Measurements from ENCODE around the gene ELFN1.

DNA sequence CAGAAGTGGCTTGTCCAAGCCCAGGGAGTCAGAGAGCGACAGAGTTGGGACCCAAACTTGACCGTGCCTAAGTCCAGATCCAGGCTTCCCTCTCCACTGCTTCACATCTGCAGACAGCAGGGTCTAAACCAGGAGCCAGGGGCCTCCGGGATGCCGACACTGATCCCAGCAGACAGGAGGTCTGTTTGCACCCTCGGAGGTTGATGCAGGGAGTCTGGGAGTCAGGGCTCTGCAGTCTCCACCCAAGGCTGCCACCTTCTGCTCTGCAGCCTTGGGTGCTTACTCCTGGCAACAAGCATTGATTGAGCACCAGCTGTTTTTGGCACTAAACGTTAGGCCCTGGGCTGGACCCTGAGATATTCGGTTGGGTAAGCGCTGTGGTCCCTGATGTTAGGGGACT is 21.0 kb downstream of the ELFN1 start:
- TF ChIP-seq, protein P1, sequence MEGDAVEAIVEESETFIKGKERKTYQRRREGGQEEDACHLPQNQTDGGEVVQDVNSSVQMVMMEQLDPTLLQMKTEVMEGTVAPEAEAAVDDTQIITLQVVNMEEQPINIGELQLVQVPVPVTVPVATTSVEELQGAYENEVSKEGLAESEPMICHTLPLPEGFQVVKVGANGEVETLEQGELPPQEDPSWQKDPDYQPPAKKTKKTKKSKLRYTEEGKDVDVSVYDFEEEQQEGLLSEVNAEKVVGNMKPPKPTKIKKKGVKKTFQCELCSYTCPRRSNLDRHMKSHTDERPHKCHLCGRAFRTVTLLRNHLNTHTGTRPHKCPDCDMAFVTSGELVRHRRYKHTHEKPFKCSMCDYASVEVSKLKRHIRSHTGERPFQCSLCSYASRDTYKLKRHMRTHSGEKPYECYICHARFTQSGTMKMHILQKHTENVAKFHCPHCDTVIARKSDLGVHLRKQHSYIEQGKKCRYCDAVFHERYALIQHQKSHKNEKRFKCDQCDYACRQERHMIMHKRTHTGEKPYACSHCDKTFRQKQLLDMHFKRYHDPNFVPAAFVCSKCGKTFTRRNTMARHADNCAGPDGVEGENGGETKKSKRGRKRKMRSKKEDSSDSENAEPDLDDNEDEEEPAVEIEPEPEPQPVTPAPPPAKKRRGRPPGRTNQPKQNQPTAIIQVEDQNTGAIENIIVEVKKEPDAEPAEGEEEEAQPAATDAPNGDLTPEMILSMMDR (IDR thresholded peaks at IDR 0.05; ENCODE audit: insufficient read depth, low read depth, low read length) = no peak
- TF ChIP-seq EZH2 (IDR thresholded peaks at IDR 0.05; ENCODE audit: insufficient read depth, low read length) = no peak

Data from astrocyte (in vitro differentiated cells and primary cell).